Neural progenitor cell (in vitro differentiated cells): ENCODE data around the gene CRHR2.
A peak's percentile ranks its signal among the peaks of the same experiment; 100 is the strongest.

Experiments
- EZH2 ChIP-seq: fragments of 200-600 bp; sonication (generic); IDR thresholded peaks from 2 replicates; pipeline ENCODE4 v1.6.1; 2017; ENCODE audit warnings: antibody characterized with exemption, mild to moderate bottlenecking, moderate library complexity
- EZH2phosphoT487 ChIP-seq: fragments of 200-600 bp; sonication (generic); IDR thresholded peaks from 2 replicates; pipeline ENCODE4 v1.6.1; 2017; ENCODE audit warnings: antibody characterized with exemption
- TF ChIP-seq, protein P1 (sequence below): fragments of 200-600 bp; sonication (generic); IDR thresholded peaks from 2 replicates; pipeline ENCODE4 v1.5.1; 2017; ENCODE audit warnings: antibody characterized with exemption, mild to moderate bottlenecking

DNA sequence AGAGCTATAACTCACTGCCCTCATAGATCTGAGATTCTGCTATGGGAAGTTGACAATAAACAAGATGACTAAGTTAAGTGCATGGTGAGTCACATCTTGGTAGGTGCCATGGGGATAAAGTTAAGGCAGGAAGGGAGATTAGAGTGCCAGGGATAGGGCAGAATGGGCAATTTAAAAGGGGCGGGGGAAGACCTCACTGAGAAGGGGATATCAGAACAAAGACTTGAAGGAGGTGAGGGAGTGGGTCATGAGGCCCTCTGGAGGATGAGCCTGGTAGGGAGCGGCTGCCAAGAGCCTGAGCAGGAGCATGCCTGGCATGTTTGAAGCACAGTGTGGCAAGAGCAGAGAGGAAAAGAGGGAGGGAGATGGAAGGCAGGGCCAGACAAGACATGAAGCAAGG lies 34.9 kb upstream of the CRHR2 start:
- TF ChIP-seq, protein P1, sequence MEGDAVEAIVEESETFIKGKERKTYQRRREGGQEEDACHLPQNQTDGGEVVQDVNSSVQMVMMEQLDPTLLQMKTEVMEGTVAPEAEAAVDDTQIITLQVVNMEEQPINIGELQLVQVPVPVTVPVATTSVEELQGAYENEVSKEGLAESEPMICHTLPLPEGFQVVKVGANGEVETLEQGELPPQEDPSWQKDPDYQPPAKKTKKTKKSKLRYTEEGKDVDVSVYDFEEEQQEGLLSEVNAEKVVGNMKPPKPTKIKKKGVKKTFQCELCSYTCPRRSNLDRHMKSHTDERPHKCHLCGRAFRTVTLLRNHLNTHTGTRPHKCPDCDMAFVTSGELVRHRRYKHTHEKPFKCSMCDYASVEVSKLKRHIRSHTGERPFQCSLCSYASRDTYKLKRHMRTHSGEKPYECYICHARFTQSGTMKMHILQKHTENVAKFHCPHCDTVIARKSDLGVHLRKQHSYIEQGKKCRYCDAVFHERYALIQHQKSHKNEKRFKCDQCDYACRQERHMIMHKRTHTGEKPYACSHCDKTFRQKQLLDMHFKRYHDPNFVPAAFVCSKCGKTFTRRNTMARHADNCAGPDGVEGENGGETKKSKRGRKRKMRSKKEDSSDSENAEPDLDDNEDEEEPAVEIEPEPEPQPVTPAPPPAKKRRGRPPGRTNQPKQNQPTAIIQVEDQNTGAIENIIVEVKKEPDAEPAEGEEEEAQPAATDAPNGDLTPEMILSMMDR, result peak; percentile 11
- TF ChIP-seq EZH2 (no peak), EZH2phosphoT487 (no peak)
